HG02610 (cell line): ENCODE results near the gene CRACR2A.

Source experiments
- ATAC-seq: cut with Tn5 transposase; IDR thresholded peaks from one replicate; pipeline ENCODE4 v1.9.1; 2021; ENCODE audit warnings: mild to moderate bottlenecking, moderate library complexity; ENCODE audit not compliant: unreplicated experiment

CRACR2A gene

GRCh38 chr12:3574986-3575385 lies 177.9 kb downstream of the CRACR2A start:
- no peak for ATAC-seq

GRCh38 chr12:3572560-3572959 lies 180.3 kb downstream of the CRACR2A start:
- ATAC-seq, result no peak

GRCh38 chr12:3571724-3572123 lies 181.2 kb downstream of the CRACR2A start:
- no peak for ATAC-seq

- ATAC-seq, result no peak
Observed at GRCh38 chr12:3571323-3571722, 181.6 kb downstream of the CRACR2A start.

GRCh38 chr12:3568695-3569094 lies 184.2 kb downstream of the CRACR2A start:
- ATAC-seq, result no peak

GRCh38 chr12:3565985-3566384 lies 186.9 kb downstream of the CRACR2A start:
- no peak for ATAC-seq
